ENCODE measurements around the gene TBCEL. TPM values are rescaled to one million over a fixed set of nuclear protein-coding genes. Genes with fewer than 3 reads are reported as not detected.
"Not testable (repeated sequence)": the region's sequence is repeated elsewhere in the genome, so short reads cannot be mapped to it uniquely, and the experiment has no call there.

Gene TBCEL
- total RNA-seq, 3 donors from 2014 or later, result 16.0 to 31.8 (median 26.9) TPM

DNA sequence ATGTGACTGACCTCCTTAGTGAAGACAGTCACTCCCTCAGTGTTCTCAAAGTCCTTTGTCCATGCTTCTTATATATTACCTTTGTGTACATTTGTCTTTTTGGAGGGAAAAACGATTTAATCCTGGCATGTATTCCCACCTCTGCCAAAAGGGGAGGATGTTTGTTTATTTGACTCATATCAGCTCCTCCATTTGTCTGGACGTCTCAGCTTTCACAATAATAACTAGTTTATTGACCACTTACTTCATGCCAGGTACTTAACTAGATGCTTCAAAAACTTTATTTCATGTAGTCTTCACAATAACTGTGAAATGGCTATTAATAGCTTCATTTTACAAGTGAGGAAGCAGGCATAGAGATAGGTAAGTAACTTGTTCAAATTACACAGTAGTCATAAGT, 5.3 kb downstream of the TBCEL start:
- TF ChIP-seq POLR2A (IDR thresholded peaks at IDR 0.05) (no peak), POLR2AphosphoS5 (IDR thresholded peaks at IDR 0.05) (no peak)
- TF ChIP-seq, protein P1, sequence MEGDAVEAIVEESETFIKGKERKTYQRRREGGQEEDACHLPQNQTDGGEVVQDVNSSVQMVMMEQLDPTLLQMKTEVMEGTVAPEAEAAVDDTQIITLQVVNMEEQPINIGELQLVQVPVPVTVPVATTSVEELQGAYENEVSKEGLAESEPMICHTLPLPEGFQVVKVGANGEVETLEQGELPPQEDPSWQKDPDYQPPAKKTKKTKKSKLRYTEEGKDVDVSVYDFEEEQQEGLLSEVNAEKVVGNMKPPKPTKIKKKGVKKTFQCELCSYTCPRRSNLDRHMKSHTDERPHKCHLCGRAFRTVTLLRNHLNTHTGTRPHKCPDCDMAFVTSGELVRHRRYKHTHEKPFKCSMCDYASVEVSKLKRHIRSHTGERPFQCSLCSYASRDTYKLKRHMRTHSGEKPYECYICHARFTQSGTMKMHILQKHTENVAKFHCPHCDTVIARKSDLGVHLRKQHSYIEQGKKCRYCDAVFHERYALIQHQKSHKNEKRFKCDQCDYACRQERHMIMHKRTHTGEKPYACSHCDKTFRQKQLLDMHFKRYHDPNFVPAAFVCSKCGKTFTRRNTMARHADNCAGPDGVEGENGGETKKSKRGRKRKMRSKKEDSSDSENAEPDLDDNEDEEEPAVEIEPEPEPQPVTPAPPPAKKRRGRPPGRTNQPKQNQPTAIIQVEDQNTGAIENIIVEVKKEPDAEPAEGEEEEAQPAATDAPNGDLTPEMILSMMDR (IDR thresholded peaks at IDR 0.05), result no peak
- H3K36me3 ChIP-seq, result no peaks in the 10 kb centered on the region
- no peaks in the 10 kb centered on the region for H3K27me3 ChIP-seq
- intact Hi-C loops (cut with DNase I; ENCODE audit: low total_unique reads), result no loop called here
- no peak overlapping the region for H3K27ac ChIP-seq
- H3K9me3 ChIP-seq, result no peaks in the 10 kb centered on the region
- no peak overlapping the region for H3K4me3 ChIP-seq
- no peak for DNase-seq (ENCODE audit: low spot score in 2 of 2)
- no peaks in the 10 kb centered on the region for H3K4me1 ChIP-seq

- no peak for DNase-seq (ENCODE audit: low spot score in 2 of 2)
- Histone ChIP-seq H3K27me3 (no peaks in the 10 kb centered on the region), H3K36me3 (no peaks in the 10 kb centered on the region), H3K27ac (no peak overlapping the region), H3K4me3 (no peak overlapping the region), H3K4me1 (no peaks in the 10 kb centered on the region), H3K9me3 (no peaks in the 10 kb centered on the region)
- TF ChIP-seq, protein P1 (IDR thresholded peaks at IDR 0.05), result no peak
- intact Hi-C loops (cut with DNase I; ENCODE audit: low total_unique reads), result no loop called here
These were observed 6.0 kb downstream of the TBCEL start for GRCh38 chr11:121029813-121030445.

DNA sequence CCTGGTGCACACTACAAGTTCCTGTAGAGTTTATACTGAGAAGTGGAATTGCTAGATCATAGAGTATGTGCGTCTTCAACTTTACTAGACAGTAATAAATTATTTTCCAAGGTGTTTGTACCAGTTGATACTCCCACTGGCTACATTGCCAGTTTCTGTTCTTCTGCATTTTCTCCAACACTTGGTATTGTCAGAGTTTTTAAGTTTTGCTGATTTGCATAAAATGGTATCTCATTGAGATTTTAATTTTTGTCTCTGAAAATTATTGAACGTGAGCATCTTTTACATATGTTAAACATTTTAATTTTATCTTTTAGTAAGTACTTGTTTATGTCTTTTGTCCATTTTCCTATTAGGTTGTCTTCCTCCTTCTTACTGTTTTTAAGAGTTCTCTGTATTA, 7.3 kb downstream of the TBCEL start:
- no peak overlapping the region for H3K27ac ChIP-seq
- TF ChIP-seq, protein P1 (IDR thresholded peaks at IDR 0.05), result no peak
- TF ChIP-seq POLR2AphosphoS5 (IDR thresholded peaks at IDR 0.05), result no peak
- no peak for TF ChIP-seq POLR2A (IDR thresholded peaks at IDR 0.05)
- intact Hi-C loops (cut with DNase I; ENCODE audit: low total_unique reads), result no loop called here

DNA sequence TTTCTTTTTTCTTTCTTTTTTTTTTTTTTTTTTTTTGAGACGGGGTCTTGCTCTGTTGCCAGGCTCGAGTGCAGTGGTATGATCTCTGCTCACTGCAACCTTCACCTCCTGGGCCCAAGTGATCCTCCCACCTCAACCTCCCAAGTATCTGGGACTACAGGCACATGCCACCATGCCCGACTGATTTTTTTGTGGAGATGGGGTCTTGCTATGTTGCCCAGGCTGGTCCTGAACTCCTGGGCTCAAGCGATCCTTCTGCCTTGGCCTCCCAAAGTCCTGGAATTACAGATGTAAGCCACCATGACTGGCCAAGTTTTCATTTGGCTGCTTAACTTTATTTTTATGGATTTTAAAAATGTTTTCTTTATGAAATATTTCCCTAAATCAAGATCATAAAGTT, 7.7 kb downstream of the TBCEL start:
- H3K27me3 ChIP-seq; H3K36me3 ChIP-seq; H3K9me3 ChIP-seq; DNase-seq (ENCODE audit: low spot score in 2 of 2); intact Hi-C loops (cut with DNase I; ENCODE audit: low total_unique reads); H3K27ac ChIP-seq; H3K4me3 ChIP-seq; H3K4me1 ChIP-seq: not testable (repeated sequence)

More for the DNA sequence above, 7.3 kb downstream of the TBCEL start:
- no peaks in the 10 kb centered on the region for H3K27me3 ChIP-seq
- no peak for DNase-seq (ENCODE audit: low spot score in 2 of 2)
- no peaks in the 10 kb centered on the region for H3K36me3 ChIP-seq
- H3K4me1 ChIP-seq, result no peaks in the 10 kb centered on the region
- H3K4me3 ChIP-seq, result no peak overlapping the region
- no peaks in the 10 kb centered on the region for H3K9me3 ChIP-seq

DNA sequence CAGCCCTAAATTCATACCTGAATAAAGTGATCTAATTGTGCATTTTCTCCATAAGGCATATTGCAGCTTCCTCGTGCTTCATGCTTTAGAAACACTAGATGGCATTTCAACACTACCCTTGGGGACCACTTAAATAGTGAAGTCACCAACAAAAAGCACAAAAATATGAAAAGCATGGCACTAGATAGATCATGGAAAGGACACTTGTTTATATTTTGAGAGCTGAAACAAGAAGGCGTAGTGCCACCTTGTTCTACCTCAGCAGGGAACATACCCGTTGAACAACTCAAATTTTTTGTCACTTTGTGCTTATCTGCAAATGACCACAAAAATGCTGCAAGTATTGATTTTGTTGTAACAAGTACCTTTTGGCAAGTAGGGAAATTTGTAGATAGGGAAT, 8.6 kb downstream of the TBCEL start:
- H3K27me3 ChIP-seq, result no peaks in the 10 kb centered on the region
- no peak for DNase-seq (ENCODE audit: low spot score in 2 of 2)
- TF ChIP-seq POLR2A (IDR thresholded peaks at IDR 0.05), result no peak
- no peak for TF ChIP-seq POLR2AphosphoS5 (IDR thresholded peaks at IDR 0.05)
- no peaks in the 10 kb centered on the region for H3K36me3 ChIP-seq
- no peak overlapping the region for H3K4me3 ChIP-seq
- intact Hi-C loops (cut with DNase I; ENCODE audit: low total_unique reads), result no loop called here
- no peaks in the 10 kb centered on the region for H3K4me1 ChIP-seq
- no peaks in the 10 kb centered on the region for H3K9me3 ChIP-seq
- no peak overlapping the region for H3K27ac ChIP-seq

DNA sequence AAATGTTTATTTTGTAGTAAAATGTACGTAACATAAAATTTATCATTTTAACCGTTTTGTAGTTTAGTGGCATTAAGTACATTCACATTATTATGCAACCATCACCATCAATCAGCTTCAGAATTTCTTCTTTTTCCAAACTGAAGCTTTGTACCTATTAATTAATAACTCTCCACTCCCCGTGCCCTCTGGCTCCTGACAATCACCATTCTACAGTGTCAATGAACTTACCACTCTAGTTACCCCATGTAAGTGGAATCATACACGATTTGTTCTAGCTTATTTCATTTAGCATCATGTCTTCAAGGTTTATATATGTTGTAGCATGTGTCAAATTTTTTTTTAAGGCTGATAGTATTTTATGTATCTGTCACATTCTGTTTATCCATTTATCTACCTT, 9.7 kb downstream of the TBCEL start:
- intact Hi-C loops (cut with DNase I; ENCODE audit: low total_unique reads), result no loop called here
- no peaks in the 10 kb centered on the region for H3K27me3 ChIP-seq
- no peak for DNase-seq (ENCODE audit: low spot score in 2 of 2)
- TF ChIP-seq POLR2AphosphoS5 (IDR thresholded peaks at IDR 0.05) (no peak), POLR2A (IDR thresholded peaks at IDR 0.05) (no peak)
- TF ChIP-seq, protein P1 (IDR thresholded peaks at IDR 0.05), result no peak
- H3K4me3 ChIP-seq, result no peak overlapping the region
- no peaks in the 10 kb centered on the region for H3K4me1 ChIP-seq
- H3K36me3 ChIP-seq, result no peaks in the 10 kb centered on the region
- H3K9me3 ChIP-seq, result no peaks in the 10 kb centered on the region
- no peak overlapping the region for H3K27ac ChIP-seq
